GM21515 (cell line): Measurements from ENCODE around the gene AK8.

Source experiments
- ATAC-seq: cut with Tn5 transposase; IDR thresholded peaks from one replicate; pipeline ENCODE4 v1.9.1; 2021; ENCODE audit not compliant: unreplicated experiment

AK8 gene

DNA sequence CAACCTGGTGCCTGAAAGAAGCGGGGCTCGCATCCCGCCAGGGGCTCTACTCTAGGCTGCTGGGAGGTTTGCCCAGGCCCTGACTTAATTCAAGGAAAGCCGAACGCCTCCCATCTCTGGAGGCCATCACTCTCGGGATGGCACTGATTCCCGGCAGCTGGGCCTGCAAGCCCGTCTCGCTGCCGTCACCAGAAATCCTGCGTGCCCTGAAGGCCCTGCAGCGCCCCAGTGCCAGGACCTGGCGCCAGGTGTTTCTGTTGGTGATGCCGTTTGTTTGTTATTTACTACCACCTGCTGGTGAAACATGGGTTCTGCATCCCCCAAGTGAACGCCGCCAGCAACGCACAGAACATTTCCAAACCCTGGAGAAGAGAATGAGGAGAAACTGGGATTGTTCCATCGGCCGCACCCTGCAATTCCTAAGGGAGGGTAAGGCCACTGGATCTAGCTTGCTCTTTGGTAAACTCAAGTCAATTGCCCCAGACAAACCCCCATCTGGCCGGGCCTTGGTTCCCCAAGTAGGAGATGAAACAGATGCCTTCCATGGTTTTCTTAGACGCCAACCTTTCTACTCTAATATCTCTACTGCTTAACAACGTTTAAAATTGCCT, 77.9 kb downstream of the AK8 start:
- no peak for ATAC-seq

DNA sequence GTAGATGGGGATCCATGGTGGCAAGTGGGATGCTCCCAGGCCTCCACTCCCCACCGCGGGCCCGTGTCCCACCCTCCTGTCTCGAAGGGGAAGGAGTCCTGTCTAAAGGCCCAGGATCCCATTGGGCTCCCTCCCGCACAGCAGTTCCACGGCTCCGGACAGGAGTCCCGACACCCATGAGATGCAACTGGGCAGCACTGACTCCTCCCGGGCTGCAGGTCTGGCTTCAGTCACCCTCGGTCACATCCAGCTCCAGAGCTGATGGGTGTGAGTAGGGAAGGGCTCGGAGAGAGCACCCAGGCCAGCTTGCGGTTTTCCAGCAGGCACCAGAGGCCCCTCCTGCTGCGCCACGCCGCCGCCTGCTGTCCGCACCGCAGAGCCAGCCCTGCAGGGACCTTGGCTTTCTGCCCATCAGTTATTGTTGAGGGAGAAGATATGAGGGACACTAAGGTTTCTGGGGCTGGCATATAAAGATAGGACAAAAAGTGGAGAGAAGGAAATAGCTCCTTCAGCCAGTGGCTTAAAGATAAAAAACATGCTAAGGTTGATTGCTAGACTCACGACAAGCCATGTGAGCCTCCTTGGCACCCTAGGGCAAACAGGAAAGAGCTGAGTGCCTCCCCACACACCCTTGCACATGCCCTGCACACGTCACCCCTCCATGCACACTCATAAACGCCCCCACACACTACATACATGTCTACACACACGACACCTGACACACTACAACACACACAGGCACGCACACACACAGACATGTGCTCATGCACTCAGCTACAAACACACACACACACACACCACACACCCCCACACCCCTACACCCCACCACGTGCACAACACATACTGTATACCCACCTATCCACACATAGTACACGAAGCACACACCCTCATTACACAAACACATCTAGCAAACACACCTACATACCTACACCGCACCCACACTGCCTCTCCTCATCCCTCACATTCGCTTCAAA, 79.0 kb downstream of the AK8 start:
- ATAC-seq = no peak

DNA sequence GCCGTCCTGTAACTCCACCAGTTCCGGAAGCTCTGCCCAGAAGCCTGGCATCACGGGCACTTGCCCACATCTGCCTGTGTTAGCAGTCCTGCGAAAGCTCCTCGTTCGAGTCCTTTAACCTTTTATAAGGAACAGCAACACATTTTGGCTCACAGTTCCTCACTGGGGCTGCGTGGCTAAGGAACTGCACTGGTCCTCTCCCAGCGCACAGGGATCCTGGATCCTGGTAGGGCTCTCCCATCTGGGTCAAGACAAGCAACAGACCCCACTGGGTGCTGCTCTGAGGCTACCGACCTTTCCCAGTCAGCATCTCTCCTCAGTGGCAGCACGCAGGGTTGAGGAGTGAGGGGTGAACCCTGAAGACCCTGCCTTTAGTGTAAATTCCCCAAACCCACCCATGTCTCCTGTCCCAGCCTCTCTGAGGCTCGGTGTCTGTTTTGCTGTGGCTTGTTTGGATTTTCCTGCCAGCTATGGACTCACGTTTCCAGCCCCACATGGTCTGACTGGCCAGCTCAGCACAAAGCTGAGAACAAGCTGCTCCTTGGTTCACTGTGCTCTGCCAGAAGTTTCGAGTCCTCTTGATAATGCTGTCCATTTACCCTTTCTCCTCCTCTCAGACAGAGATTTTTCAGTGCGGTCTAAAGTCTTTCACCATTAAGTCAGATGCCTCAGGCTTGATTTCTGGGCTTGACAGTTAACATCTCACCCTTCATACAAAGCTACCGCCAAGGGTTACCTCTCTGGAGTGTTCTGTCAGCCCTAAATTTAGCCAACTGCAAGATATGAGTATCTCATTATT, 80.0 kb downstream of the AK8 start:
- ATAC-seq = no peak

DNA sequence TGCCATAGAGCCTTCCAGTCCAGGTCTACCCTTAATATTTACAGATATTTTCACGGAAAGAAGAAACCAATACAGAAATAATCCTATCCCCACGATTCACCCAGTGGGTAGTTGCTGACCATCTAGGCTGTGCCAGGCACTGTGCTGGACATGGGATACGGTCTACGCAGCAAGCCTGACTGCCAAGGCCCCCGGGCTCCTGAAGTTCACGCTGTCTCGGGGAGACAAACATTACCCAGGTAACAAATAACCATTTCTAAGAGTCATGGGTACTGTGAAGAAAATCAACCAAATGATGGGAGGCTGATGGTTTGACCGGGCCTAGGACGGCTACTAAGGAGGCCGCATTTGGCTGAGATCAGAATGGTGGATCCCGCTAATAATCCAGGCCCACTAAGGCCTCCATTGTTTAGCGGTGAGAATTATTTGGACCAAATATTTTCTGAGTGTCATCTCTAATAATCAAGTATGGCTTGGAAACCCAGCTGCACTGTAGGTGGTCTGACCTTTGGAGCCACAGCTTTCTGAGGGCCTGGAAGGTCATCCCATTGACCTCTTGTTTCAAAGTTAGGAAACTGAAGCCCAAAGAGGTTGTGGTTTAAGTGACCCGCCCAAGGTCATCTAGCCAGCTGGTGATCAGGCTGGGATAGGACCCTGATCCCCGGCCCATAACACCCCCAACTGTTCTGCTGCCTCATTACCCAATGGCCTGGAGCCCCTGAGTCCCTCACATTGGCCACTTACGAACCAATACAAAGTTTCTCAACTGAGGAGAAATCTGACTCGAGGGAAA, 82.4 kb downstream of the AK8 start:
- no peak for ATAC-seq

DNA sequence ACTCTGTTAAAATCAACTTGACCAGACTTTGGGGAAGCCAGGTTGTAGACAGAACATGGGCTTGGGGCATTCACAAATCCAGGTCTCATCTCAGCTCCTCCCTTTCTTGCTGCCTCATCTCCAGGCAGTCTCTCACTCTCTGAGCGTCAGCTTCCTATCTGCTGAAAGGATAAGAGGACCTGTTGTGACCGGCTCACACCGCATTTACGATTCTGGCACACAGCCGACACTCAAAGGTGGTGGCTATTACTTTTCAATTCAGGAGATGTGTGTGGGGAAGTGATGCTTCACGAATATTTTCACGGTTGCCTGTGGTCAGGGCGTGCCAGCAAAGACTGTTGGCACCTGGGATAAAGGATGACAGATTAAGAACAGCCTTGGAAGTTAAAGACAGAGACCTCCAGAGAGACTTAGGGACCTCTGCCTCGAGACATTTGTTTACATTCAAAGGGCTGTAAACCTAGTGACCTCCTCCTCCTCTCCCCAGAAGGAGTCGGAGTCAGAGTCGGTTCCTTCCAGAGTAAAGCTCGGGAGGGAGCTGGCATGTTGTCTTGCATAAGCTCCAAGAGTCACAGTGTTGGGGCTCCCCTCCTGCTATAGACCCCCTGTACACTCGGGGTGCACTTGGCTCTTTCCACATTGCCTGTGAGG, 83.2 kb downstream of the AK8 start:
- no peak for ATAC-seq

DNA sequence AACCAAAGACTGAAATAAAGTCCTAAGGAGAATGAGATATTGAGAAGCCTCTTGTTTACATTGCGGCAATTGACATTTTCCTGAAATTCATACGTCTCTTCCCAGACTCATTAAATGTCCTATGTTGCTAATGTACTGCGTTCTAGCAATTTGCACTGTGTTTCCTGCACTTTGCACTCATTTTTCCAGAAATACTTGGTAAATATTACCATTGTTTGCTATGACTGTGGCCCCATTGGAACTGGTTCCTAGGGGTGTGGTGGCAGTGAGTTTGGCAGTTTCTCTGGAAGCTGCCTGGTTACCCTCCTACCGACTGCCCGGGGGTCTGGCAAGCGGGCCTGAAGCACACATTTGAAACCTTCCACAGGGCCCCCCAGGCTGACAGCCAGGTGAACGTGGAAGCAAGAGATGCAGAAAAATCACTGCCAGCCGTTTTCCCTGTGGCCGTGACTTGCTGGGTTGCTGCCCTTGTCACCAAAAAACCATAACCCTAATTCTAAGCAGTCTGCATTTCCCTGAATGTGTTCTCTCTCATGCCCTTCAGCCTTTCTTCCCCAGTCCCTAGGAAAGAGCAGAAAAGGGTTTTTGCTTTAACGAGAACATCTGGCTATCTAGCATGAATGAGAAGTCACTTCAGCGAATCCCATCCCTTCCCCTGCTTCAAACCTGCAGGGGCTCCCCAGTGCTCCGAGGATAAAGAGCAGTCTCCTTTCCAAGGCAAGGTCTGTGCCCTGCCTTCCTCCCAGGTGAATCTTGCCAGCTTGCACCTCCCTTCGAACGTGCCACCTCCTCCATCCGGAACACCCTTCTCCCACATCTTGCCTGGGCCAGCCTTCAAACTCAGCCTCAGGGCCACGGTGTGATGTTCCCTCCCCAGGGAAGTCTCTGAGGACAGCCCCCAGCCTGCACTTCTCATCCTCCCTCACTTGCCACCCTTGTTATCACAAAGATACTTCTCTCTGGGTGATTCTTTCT, 84.2 kb downstream of the AK8 start:
- no peak for ATAC-seq

DNA sequence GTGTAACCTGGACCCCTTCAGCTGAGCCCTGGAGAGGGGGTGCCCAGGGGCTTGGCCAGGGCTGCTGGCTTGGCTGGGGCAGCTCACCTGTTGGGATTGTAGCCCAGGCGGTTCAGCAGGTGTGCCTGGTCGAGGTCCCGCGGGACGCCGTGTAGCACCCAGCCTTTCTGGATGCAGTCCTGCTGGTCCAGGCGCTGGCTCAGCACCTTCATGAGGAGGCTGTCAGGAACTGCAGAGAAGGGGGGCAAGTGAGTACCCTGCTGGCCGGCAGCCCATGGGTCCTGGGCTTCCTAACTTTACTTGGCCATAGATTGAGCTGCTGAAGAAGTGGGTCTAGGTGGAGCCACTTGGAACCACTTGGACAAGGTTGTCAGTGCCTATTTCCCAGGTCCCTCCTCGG, 85.5 kb downstream of the AK8 start:
- ATAC-seq = no peak

DNA sequence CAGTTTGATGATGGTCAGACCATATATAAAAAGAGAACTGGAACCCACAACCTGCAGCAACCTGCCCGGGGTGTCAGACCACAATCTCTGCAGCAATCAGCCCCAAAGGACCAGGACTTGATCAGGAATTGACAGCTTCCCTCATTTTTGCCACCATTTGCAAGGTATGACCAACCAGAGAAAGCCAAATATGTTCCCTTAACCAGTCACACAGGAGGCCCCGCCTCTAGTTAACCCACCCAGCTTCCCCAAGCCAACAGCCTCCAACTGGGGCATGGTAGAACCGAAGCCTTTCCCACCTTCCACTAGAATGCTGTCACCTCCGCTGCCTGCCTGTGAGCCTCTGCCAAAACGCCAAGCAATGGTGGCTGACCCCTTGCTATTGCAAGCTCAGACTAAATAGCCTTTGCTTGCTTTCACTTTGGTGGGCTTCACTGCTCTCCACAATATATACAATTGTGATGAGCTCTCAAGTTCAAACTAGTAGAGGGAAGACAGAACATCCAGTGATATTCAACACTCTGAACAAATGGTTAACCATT, 86.3 kb downstream of the AK8 start:
- ATAC-seq = no peak

DNA sequence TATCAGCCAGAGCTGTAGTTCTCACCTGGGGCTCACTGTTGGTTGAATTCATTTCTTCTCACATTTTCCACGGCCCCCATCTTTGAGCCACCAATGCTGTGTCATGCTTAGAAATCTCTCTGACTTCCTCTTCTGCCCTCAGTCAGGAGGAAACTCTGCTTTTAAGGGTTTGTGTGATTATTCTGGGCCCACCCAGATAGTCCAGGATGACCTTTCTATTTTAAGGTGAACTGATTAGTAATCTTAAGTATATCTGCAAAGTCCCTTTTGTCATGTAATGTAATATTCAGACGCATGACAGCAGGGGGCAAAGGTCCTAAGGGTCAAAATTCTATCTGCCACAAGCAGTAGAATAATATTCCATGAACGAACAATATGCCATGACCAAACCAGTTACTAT, 88.4 kb downstream of the AK8 start:
- no peak for ATAC-seq

DNA sequence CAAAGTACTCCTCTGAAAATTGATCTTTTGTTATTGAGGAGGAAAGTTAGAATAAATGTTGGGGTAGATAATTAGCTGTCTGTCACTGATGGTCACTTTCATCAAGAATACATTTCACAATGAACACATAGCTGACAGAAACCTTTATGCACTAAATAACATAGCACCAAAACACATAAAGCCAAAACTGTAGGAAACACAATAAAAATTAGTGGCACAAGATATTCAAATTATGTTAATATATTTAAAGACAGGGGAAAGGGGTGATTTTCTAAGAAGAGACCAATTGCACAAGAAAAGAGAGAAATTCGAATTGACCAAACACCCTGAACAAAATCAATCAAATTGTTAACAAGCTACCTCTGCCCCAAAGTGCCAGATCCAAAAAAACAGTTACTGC, 89.7 kb downstream of the AK8 start:
- no peak for ATAC-seq

DNA sequence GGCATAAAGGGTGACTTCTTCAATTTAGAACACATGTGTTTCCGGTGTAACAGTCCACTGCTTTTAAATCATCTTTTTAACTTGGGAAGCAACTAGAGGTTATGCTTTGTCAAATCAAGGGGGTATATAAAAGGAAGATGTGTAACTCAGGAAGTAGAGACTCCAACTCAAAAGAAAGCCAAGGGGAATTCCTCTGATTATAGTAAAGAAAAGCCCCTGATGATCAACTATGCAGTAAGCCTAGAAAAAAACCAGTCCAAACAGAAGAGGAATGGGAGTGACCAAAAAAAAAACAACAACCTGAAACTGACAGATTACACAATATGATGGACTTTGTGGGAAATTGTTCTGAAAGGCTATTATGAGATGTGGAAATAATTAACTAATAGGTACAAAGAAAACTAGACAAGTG, 90.3 kb downstream of the AK8 start:
- ATAC-seq = no peak

DNA sequence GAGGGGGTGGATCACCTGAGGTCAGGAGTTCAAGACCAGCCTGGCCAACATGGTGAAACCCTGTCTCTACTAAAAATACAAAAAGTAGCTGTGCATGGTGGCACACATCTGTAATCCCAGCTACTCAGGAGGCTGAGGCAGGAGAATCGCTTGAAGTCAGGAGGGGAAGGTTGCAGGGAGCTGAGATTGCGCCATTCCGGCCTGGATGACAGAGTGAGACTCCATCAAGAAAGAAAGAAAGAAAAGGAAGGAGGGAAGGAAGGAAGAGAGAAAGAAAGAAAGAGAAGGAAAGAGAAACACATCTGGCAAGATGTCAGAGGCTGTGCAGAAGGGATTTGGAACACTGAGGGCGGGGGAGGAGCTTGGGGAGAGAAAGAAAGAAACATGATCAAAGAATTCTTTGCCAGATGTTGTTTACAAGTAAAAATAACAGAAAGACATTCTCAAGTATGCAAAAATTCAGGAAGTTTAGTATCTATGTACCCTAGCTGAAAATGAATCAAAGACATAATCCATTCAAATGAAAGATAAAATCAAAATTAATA, 93.7 kb downstream of the AK8 start:
- no peak for ATAC-seq

DNA sequence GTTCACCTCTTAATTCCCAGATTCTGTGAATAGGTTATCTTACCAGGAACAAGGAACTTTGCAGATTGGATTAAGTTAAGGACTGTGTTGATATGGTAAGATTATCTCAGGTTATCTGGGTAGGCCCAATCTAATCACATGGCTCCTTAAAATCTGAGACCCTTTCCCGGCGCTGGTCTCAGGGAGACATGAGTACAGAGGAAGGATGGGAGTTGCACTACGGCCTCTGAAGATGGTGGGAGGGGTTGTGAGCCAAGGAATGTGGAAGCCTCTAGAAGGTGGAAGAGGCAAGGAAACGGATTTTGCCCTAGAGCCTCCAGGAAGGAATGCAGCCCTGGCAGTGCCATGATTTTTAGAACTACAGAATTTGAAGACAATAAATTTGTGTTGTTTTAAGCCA, 95.1 kb downstream of the AK8 start:
- ATAC-seq = no peak

DNA sequence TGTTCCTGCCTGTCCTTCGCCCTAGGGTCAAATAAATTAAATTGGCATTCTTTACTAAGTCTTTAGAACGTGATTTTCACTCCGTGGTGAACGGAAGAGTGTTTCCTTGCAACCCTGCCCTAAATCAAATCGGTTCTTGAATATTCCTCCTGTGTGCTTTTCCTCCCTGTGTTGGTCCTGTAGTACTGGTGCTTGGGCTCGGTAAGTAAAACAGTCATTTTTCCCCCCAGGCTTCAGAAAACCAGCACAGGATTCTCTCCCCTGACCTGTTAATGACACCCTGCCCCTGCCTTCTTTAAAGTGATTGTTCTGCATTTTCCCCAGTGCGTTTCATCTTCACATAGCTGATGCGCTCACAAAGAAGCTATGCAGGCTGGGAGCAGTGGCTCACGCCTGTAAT, 96.0 kb downstream of the AK8 start:
- ATAC-seq = no peak

DNA sequence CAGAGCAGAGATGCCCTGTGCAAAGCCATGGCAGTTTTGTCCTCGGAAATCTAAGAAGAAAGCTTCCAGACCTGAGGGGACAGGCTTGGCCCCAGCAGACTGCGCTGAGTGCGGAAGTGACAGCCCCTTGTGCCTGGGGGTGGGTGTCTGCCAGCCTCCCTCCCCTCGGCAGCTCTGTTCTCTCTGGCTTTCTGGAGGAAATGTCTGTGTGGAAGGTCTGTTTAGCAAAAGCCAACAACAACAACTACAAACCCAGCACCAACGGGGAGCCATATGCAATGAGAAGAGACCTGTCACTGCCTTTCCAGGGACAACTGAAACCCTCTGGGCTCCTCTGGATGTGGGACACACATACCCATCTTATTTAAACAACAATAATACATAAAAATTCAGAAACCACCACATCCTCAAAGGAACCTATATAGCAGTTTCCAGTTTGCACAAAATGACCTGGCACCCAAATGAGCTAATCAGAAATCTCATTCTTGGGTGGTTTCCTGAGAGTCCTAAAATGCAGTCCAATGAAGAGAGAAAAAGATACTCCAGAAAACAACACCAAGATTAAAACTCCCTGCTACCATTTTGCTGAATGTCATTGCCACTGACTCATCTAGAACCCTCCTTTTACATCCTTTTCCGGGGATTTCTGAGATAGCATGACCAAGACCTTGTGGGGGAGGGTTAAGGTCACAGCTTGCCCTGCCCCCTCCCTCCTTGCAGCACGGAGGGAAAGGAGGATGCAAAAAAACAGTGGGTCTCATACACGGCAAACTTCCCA, 97.7 kb downstream of the AK8 start:
- ATAC-seq = no peak

DNA sequence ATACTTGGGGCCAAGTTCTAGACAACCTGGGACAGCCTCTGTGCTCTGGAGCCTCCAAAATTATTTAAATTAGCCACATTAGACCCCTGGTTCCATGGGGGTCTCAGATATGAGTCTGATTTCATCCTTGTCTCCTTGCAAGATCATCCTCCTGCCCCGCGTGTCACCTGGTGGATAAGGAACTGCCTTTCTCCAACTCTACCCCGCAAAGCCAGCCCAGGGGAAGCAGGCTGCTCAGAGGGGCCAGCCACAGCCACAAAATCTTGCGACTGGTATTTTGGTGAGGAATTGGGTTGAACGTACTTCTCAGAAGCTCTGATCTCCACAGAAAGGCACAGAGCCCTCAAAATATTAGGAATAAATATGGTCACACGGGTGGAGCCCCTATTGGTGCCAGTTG, 101.2 kb downstream of the AK8 start:
- no peak for ATAC-seq

DNA sequence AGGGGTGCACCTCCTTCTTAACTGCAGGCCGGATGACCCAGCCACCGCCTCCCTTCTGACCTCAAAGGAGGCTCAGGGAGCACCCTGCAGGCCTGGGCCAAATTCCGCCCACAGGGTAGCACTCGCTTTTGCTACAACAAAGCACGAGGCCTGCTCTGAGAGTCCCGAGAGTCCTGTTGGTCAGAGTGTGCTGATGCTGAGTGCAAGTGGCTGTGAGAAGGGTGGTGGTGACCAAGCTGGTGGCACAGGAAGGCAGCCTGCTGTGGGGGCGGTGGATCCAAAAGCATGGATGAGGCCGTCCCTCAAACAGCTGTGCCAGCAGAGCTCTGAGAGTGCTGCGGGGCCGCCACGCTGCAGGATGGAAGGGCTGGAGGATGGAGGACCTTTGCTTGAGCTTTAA, 101.8 kb downstream of the AK8 start:
- ATAC-seq = no peak

DNA sequence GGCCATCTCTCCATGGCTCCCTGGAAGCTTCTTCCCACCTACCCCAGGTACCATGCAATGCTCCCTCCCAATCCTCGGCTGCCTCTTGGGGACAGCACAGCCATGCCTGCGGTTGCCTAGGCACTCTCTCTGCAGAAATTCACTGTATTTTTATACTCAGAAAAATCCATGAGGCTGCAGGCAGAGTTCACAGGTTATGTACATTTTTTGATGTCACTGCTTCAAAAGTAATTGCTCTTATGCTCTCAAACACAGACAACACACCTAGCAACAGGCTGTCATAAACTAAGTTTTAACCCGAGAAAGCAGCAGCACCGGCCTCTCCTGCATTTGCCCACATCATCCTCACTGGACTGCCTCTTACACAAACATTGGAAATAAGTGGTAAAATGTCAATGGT, 102.4 kb downstream of the AK8 start:
- ATAC-seq = no peak
